GM23338 (cell line): ENCODE data around the gene GRIA4.

ENCODE experiments used
- CREB1 ChIP-seq: fragments of 250-450 bp; sonication (Bioruptor Pico); IDR thresholded peaks from 2 replicates; pipeline ENCODE4 v1.5.0; 2020; ENCODE audit warnings: low read depth, mild to moderate bottlenecking, moderate library complexity
- EZH2 ChIP-seq: fragments of 200-600 bp; sonication (generic); IDR thresholded peaks from one replicate; pipeline ENCODE4 v1.8.0; 2017; ENCODE audit warnings: antibody characterized with exemption, mild to moderate bottlenecking, low read depth; ENCODE audit not compliant: unreplicated experiment
- EZH2phosphoT487 ChIP-seq: fragments of 200-600 bp; sonication (generic); IDR thresholded peaks from one replicate; pipeline ENCODE4 v1.8.1; 2018; ENCODE audit warnings: antibody characterized with exemption; ENCODE audit not compliant: unreplicated experiment
- JUNB ChIP-seq: IDR thresholded peaks from one replicate; pipeline ENCODE4 v1.6.1; 2016; ENCODE audit warnings: antibody characterized with exemption; ENCODE audit not compliant: unreplicated experiment
- POLR2AphosphoS5 ChIP-seq: IDR thresholded peaks from 2 replicates; pipeline ENCODE4 v1.6.1; 2016; ENCODE audit warnings: antibody characterized with exemption, low read depth
- STAT1 ChIP-seq: IDR thresholded peaks from one replicate; pipeline ENCODE4 v1.6.1; 2016; ENCODE audit warnings: antibody characterized with exemption; ENCODE audit not compliant: unreplicated experiment
- ZNF114 ChIP-seq: fragments of 250-450 bp; sonication (Bioruptor Pico); IDR thresholded peaks from 2 replicates; pipeline ENCODE4 v1.5.0; 2020; ENCODE audit warnings: mild to moderate bottlenecking, moderate library complexity
- ZNF331 ChIP-seq: fragments of 250-450 bp; sonication (Bioruptor Pico); IDR thresholded peaks from 2 replicates; pipeline ENCODE4 v1.5.0; 2020; ENCODE audit warnings: low read depth, mild to moderate bottlenecking, moderate library complexity
- TF ChIP-seq, protein P1 (sequence below), 2 experiments: fragments of 200-600 bp in 1 of 2; sonication (generic) in 1 of 2; conservative IDR thresholded peaks; 2 replicates each; pipeline versions ENCODE4 v1.5.1 to v1.6.1; 2016 to 2017; ENCODE audit warnings: antibody characterized with exemption in 2 of 2, low read depth in 2 of 2, mild to moderate bottlenecking in 2 of 2, moderate library complexity in 1 of 2
- TF ChIP-seq, protein P2 (sequence below): IDR thresholded peaks from one replicate; pipeline ENCODE4 v1.6.1; 2018; ENCODE audit warnings: antibody characterized with exemption; ENCODE audit not compliant: unreplicated experiment
- TF ChIP-seq, protein P3 (sequence below): IDR thresholded peaks from 2 replicates; pipeline ENCODE4 v1.6.1; 2016; ENCODE audit warnings: antibody characterized with exemption
- TF ChIP-seq, protein P4 (sequence below): fragments of 250-450 bp; sonication (Bioruptor Pico); IDR thresholded peaks from 2 replicates; pipeline ENCODE4 v1.5.0; 2020; ENCODE audit warnings: mild to moderate bottlenecking, moderate library complexity

DNA sequence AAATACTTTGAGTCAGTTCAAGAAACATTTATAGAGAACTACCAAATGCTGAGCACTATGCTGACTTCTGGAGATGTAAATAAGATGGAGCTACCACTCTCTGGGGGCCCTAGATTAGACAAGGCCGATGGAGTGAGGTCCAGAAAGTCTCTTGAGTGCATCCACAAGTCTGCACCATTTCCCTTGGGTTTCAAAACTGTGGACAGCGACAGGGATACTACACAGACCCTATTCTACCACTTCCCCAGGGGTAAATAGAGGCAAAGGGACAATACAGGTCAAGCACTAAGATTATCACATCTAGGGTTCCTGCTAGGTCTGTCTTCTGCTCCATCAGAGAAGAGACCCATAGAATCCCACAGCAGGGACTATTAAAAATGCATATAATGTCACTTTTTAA, 183.2 kb downstream of the GRIA4 start:
- TF ChIP-seq, protein P1, sequence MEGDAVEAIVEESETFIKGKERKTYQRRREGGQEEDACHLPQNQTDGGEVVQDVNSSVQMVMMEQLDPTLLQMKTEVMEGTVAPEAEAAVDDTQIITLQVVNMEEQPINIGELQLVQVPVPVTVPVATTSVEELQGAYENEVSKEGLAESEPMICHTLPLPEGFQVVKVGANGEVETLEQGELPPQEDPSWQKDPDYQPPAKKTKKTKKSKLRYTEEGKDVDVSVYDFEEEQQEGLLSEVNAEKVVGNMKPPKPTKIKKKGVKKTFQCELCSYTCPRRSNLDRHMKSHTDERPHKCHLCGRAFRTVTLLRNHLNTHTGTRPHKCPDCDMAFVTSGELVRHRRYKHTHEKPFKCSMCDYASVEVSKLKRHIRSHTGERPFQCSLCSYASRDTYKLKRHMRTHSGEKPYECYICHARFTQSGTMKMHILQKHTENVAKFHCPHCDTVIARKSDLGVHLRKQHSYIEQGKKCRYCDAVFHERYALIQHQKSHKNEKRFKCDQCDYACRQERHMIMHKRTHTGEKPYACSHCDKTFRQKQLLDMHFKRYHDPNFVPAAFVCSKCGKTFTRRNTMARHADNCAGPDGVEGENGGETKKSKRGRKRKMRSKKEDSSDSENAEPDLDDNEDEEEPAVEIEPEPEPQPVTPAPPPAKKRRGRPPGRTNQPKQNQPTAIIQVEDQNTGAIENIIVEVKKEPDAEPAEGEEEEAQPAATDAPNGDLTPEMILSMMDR (conservative IDR thresholded peaks at IDR 0.05; ENCODE audit: low read depth in 2 of 2) = no peak
- no peak for TF ChIP-seq EZH2phosphoT487
- TF ChIP-seq EZH2 = no peak
- TF ChIP-seq, protein P2, sequence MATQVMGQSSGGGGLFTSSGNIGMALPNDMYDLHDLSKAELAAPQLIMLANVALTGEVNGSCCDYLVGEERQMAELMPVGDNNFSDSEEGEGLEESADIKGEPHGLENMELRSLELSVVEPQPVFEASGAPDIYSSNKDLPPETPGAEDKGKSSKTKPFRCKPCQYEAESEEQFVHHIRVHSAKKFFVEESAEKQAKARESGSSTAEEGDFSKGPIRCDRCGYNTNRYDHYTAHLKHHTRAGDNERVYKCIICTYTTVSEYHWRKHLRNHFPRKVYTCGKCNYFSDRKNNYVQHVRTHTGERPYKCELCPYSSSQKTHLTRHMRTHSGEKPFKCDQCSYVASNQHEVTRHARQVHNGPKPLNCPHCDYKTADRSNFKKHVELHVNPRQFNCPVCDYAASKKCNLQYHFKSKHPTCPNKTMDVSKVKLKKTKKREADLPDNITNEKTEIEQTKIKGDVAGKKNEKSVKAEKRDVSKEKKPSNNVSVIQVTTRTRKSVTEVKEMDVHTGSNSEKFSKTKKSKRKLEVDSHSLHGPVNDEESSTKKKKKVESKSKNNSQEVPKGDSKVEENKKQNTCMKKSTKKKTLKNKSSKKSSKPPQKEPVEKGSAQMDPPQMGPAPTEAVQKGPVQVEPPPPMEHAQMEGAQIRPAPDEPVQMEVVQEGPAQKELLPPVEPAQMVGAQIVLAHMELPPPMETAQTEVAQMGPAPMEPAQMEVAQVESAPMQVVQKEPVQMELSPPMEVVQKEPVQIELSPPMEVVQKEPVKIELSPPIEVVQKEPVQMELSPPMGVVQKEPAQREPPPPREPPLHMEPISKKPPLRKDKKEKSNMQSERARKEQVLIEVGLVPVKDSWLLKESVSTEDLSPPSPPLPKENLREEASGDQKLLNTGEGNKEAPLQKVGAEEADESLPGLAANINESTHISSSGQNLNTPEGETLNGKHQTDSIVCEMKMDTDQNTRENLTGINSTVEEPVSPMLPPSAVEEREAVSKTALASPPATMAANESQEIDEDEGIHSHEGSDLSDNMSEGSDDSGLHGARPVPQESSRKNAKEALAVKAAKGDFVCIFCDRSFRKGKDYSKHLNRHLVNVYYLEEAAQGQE = no peak
- TF ChIP-seq ZNF331 (CRISPR knock-in tag) = no peak
- no peak for TF ChIP-seq POLR2AphosphoS5
- no peak for TF ChIP-seq STAT1
- TF ChIP-seq CREB1 (CRISPR knock-in tag) = no peak
- TF ChIP-seq JUNB = no peak
- no peak for TF ChIP-seq ZNF114 (CRISPR knock-in tag)
- TF ChIP-seq, protein P3, sequence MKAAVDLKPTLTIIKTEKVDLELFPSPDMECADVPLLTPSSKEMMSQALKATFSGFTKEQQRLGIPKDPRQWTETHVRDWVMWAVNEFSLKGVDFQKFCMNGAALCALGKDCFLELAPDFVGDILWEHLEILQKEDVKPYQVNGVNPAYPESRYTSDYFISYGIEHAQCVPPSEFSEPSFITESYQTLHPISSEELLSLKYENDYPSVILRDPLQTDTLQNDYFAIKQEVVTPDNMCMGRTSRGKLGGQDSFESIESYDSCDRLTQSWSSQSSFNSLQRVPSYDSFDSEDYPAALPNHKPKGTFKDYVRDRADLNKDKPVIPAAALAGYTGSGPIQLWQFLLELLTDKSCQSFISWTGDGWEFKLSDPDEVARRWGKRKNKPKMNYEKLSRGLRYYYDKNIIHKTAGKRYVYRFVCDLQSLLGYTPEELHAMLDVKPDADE = no peak
- TF ChIP-seq, protein P4, sequence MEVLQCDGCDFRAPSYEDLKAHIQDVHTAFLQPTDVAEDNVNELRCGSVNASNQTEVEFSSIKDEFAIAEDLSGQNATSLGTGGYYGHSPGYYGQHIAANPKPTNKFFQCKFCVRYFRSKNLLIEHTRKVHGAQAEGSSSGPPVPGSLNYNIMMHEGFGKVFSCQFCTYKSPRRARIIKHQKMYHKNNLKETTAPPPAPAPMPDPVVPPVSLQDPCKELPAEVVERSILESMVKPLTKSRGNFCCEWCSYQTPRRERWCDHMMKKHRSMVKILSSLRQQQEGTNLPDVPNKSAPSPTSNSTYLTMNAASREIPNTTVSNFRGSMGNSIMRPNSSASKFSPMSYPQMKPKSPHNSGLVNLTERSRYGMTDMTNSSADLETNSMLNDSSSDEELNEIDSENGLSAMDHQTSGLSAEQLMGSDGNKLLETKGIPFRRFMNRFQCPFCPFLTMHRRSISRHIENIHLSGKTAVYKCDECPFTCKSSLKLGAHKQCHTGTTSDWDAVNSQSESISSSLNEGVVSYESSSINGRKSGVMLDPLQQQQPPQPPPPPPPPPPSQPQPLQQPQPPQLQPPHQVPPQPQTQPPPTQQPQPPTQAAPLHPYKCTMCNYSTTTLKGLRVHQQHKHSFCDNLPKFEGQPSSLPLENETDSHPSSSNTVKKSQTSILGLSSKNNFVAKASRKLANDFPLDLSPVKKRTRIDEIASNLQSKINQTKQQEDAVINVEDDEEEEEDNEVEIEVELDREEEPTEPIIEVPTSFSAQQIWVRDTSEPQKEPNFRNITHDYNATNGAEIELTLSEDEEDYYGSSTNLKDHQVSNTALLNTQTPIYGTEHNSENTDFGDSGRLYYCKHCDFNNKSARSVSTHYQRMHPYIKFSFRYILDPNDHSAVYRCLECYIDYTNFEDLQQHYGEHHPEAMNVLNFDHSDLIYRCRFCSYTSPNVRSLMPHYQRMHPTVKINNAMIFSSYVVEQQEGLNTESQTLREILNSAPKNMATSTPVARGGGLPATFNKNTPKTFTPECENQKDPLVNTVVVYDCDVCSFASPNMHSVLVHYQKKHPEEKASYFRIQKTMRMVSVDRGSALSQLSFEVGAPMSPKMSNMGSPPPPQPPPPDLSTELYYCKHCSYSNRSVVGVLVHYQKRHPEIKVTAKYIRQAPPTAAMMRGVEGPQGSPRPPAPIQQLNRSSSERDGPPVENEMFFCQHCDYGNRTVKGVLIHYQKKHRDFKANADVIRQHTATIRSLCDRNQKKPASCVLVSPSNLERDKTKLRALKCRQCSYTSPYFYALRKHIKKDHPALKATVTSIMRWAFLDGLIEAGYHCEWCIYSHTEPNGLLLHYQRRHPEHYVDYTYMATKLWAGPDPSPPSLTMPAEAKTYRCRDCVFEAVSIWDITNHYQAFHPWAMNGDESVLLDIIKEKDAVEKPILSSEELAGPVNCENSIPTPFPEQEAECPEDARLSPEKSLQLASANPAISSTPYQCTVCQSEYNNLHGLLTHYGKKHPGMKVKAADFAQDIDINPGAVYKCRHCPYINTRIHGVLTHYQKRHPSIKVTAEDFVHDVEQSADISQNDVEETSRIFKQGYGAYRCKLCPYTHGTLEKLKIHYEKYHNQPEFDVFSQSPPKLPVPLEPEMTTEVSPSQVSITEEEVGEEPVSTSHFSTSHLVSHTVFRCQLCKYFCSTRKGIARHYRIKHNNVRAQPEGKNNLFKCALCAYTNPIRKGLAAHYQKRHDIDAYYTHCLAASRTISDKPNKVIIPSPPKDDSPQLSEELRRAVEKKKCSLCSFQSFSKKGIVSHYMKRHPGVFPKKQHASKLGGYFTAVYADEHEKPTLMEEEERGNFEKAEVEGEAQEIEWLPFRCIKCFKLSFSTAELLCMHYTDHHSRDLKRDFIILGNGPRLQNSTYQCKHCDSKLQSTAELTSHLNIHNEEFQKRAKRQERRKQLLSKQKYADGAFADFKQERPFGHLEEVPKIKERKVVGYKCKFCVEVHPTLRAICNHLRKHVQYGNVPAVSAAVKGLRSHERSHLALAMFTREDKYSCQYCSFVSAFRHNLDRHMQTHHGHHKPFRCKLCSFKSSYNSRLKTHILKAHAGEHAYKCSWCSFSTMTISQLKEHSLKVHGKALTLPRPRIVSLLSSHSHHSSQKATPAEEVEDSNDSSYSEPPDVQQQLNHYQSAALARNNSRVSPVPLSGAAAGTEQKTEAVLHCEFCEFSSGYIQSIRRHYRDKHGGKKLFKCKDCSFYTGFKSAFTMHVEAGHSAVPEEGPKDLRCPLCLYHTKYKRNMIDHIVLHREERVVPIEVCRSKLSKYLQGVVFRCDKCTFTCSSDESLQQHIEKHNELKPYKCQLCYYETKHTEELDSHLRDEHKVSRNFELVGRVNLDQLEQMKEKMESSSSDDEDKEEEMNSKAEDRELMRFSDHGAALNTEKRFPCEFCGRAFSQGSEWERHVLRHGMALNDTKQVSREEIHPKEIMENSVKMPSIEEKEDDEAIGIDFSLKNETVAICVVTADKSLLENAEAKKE (CRISPR knock-in tag) = no peak
